Measurements from ENCODE around the gene RBM39. TPM values are rescaled to one million over a fixed set of nuclear protein-coding genes. Genes with fewer than 3 reads are reported as not detected.
"Not testable (repeated sequence)": the region's sequence is repeated elsewhere in the genome, so short reads cannot be mapped to it uniquely, and the experiment has no call there.

The RBM39 gene
- total RNA-seq, 1 donor from 2014 or later, result 208 TPM

GRCh38 chr20:35726842-35727711, 15.0 kb downstream of the RBM39 start:
- no peak overlapping the region for H3K27ac ChIP-seq (ENCODE audit: low read depth, low read length)
- H3K9me3 ChIP-seq (ENCODE audit: insufficient read depth, low read depth, low read length), result no peaks in the 10 kb centered on the region
- no peak overlapping the region for H3K9ac ChIP-seq (ENCODE audit: low read length)
- peaks cover 12% of the 10 kb centered on the region for H3K4me1 Mint-ChIP-seq (ENCODE audit: low read depth, unreplicated experiment)
- H3K9me3 Mint-ChIP-seq (ENCODE audit: unreplicated experiment), result no peaks in the 10 kb centered on the region
- no peak overlapping the region for H3K4me3 ChIP-seq (ENCODE audit: insufficient read depth, low read depth, low read length)
- H3K4me1 ChIP-seq (ENCODE audit: insufficient read depth, low read length), result no peaks in the 10 kb centered on the region
- H4K20me1 ChIP-seq (ENCODE audit: insufficient read depth, low read length), result peaks cover 94% of the 10 kb centered on the region
- peaks cover 96% of the 10 kb centered on the region for H3K79me2 ChIP-seq (ENCODE audit: insufficient read depth, low read length)
- no peaks in the 10 kb centered on the region for H3K27me3 Mint-ChIP-seq (ENCODE audit: low read depth, unreplicated experiment)
- peaks cover 14% of the 10 kb centered on the region for H3K36me3 Mint-ChIP-seq (ENCODE audit: low read depth, unreplicated experiment)
- TF ChIP-seq EZH2 (IDR thresholded peaks at IDR 0.05; ENCODE audit: insufficient read depth, low read length), result no peak
- TF ChIP-seq CTCF (IDR thresholded peaks at IDR 0.05; ENCODE audit: insufficient read depth, low read depth, low read length), result no peak
- no peak overlapping the region for H2AFZ ChIP-seq (ENCODE audit: low read depth, low read length)
- DNase-seq (ENCODE audit: low read depth) (no peak), FAIRE-seq (no peak)
- H3K27me3 ChIP-seq (ENCODE audit: insufficient read depth, low read length), result no peaks in the 10 kb centered on the region
- H3K4me2 ChIP-seq (ENCODE audit: low read length), result no peak overlapping the region
- H3K36me3 ChIP-seq (ENCODE audit: insufficient read depth, low read length), result peaks cover 86% of the 10 kb centered on the region
- no peak overlapping the region for H3K27ac Mint-ChIP-seq (ENCODE audit: unreplicated experiment)
- H3K4me3 Mint-ChIP-seq (ENCODE audit: unreplicated experiment), result no peak overlapping the region

DNA sequence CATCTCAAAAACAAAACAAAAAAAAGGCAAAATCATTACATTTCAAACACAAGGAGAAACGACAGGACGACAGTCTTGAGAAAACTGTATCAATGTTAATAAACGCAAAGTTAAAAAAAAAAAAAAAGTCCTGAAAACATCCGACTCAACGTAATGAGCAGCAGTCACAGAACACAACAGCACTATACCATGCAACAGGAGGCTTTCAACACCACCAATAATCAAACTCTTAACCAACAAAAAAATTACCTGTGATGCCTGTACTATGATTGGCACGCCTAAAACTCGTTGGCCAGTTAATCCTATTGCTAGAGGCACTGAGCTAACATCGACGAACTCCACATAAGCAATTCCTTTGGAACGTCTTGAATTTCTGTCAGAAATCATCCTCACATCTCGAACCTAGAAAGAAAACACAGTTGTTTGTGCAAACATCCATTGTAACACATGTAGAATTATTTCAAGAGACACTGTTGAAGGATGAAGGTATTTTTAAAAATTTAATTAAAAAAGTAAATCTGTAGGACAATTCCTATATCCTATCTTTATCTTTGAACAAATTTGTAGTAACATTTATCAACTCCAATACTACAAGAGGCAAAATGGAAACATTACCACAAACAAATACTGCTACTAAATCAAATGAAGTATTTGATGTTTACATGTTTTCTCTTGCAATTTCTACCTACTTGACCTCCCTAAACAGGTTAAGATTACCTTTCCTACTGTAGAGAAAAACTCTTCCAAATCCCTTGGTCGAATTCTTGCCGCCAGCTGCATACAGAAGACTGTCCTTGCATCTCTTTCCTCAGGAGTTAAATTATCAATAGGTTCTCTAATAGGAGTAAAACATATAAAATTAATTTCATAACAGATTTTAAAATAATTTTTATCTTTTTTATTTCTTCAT, 17.5 kb downstream of the RBM39 start:
- no peak overlapping the region for H3K9ac ChIP-seq (ENCODE audit: low read length)
- H3K27ac ChIP-seq (ENCODE audit: low read depth, low read length), result no peak overlapping the region
- H3K4me2 ChIP-seq (ENCODE audit: low read length), result no peak overlapping the region
- peaks cover 3% of the 10 kb centered on the region for H3K4me1 Mint-ChIP-seq (ENCODE audit: low read depth, unreplicated experiment)
- peaks cover 21% of the 10 kb centered on the region for H3K36me3 Mint-ChIP-seq (ENCODE audit: low read depth, unreplicated experiment)
- no peak overlapping the region for H3K4me3 ChIP-seq (ENCODE audit: insufficient read depth, low read depth, low read length)
- no peaks in the 10 kb centered on the region for H3K9me3 ChIP-seq (ENCODE audit: insufficient read depth, low read depth, low read length)
- H3K27me3 ChIP-seq (ENCODE audit: insufficient read depth, low read length), result no peaks in the 10 kb centered on the region
- no peaks in the 10 kb centered on the region for H3K9me3 Mint-ChIP-seq (ENCODE audit: unreplicated experiment)
- H3K4me1 ChIP-seq (ENCODE audit: insufficient read depth, low read length), result no peaks in the 10 kb centered on the region
- FAIRE-seq, result no peak
- TF ChIP-seq CTCF (IDR thresholded peaks at IDR 0.05; ENCODE audit: insufficient read depth, low read depth, low read length), result no peak
- TF ChIP-seq EZH2 (IDR thresholded peaks at IDR 0.05; ENCODE audit: insufficient read depth, low read length), result no peak
- H4K20me1 ChIP-seq (ENCODE audit: insufficient read depth, low read length), result peaks cover 94% of the 10 kb centered on the region
- peaks cover 96% of the 10 kb centered on the region for H3K79me2 ChIP-seq (ENCODE audit: insufficient read depth, low read length)
- no peak for DNase-seq (ENCODE audit: low read depth)
- peaks cover 86% of the 10 kb centered on the region for H3K36me3 ChIP-seq (ENCODE audit: insufficient read depth, low read length)
- H3K27me3 Mint-ChIP-seq (ENCODE audit: low read depth, unreplicated experiment), result no peaks in the 10 kb centered on the region
- H3K27ac Mint-ChIP-seq (ENCODE audit: unreplicated experiment), result no peak overlapping the region
- H2AFZ ChIP-seq (ENCODE audit: low read depth, low read length), result no peak overlapping the region
- peak overlapping the region; percentile 18 for H3K4me3 Mint-ChIP-seq (ENCODE audit: unreplicated experiment)

- not testable (repeated sequence) for FAIRE-seq
- peaks cover 88% of the 10 kb centered on the region for H3K36me3 ChIP-seq (ENCODE audit: insufficient read depth, low read length)
Measured at GRCh38 chr20:35723652-35724320, 18.3 kb downstream of the RBM39 start.

DNA sequence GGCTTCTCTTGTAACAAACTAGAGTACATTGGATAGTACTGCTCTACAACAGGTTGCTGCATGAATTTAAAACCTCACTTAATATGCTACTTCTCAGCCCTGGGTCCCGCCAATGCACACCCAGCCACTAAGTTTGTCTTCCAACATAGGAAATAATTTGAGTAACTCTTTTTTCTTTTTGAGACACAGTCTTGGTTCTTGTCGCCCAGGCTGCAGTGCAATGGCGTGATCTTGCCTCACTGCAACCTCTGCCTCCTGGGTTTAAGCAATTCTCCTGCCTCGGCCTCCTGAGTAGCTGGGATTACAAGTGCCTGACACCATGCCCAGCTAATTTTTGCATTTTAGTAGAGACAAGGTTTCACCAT, 18.8 kb downstream of the RBM39 start:
- H4K20me1 ChIP-seq (ENCODE audit: insufficient read depth, low read length), result peaks cover 95% of the 10 kb centered on the region
- H3K27ac ChIP-seq (ENCODE audit: low read depth, low read length); H3K27ac Mint-ChIP-seq (ENCODE audit: unreplicated experiment); H3K9me3 ChIP-seq (ENCODE audit: insufficient read depth, low read depth, low read length); H3K4me1 ChIP-seq (ENCODE audit: insufficient read depth, low read length); H3K4me3 Mint-ChIP-seq (ENCODE audit: unreplicated experiment); H2AFZ ChIP-seq (ENCODE audit: low read depth, low read length); H3K4me2 ChIP-seq (ENCODE audit: low read length); H3K9me3 Mint-ChIP-seq (ENCODE audit: unreplicated experiment); H3K9ac ChIP-seq (ENCODE audit: low read length); H3K27me3 Mint-ChIP-seq (ENCODE audit: low read depth, unreplicated experiment); H3K27me3 ChIP-seq (ENCODE audit: insufficient read depth, low read length); H3K4me3 ChIP-seq (ENCODE audit: insufficient read depth, low read depth, low read length); FAIRE-seq; H3K4me1 Mint-ChIP-seq (ENCODE audit: low read depth, unreplicated experiment); DNase-seq (ENCODE audit: low read depth): not testable (repeated sequence)
- H3K79me2 ChIP-seq (ENCODE audit: insufficient read depth, low read length), result peaks cover 96% of the 10 kb centered on the region
- peaks cover 86% of the 10 kb centered on the region for H3K36me3 ChIP-seq (ENCODE audit: insufficient read depth, low read length)
- peaks cover 24% of the 10 kb centered on the region for H3K36me3 Mint-ChIP-seq (ENCODE audit: low read depth, unreplicated experiment)

More at GRCh38 chr20:35723652-35724320, 18.3 kb downstream of the RBM39 start:
- not testable (repeated sequence) for H3K27me3 Mint-ChIP-seq (ENCODE audit: low read depth, unreplicated experiment); H3K9me3 Mint-ChIP-seq (ENCODE audit: unreplicated experiment); H3K4me3 Mint-ChIP-seq (ENCODE audit: unreplicated experiment); H3K27ac ChIP-seq (ENCODE audit: low read depth, low read length); H3K9ac ChIP-seq (ENCODE audit: low read length); DNase-seq (ENCODE audit: low read depth); H3K4me2 ChIP-seq (ENCODE audit: low read length); H3K27ac Mint-ChIP-seq (ENCODE audit: unreplicated experiment); H3K4me1 Mint-ChIP-seq (ENCODE audit: low read depth, unreplicated experiment); H3K9me3 ChIP-seq (ENCODE audit: insufficient read depth, low read depth, low read length); H3K27me3 ChIP-seq (ENCODE audit: insufficient read depth, low read length); H3K4me3 ChIP-seq (ENCODE audit: insufficient read depth, low read depth, low read length); H3K4me1 ChIP-seq (ENCODE audit: insufficient read depth, low read length); H2AFZ ChIP-seq (ENCODE audit: low read depth, low read length)
- H3K79me2 ChIP-seq (ENCODE audit: insufficient read depth, low read length), result peaks cover 96% of the 10 kb centered on the region
- peaks cover 95% of the 10 kb centered on the region for H4K20me1 ChIP-seq (ENCODE audit: insufficient read depth, low read length)
- H3K36me3 Mint-ChIP-seq (ENCODE audit: low read depth, unreplicated experiment), result peaks cover 24% of the 10 kb centered on the region
